Endothelial cell of umbilical vein (primary cell): ENCODE data around the gene F9.

Experiments
- CTCF ChIP-seq, 2 donors: IDR thresholded peaks; 1 replicate in 1 of 2; 2 replicates in 1 of 2; pipeline ENCODE4 v1.5.1; 2011; ENCODE audit warnings: low read length in 2 of 2, mild to moderate bottlenecking in 2 of 2, moderate library complexity in 2 of 2, control low read depth in 1 of 2, inconsistent platforms in 1 of 2, low read depth in 1 of 2; ENCODE audit not compliant: insufficient read depth in 1 of 2; ENCODE audit errors: extremely low read depth in 1 of 2
- EZH2 ChIP-seq: IDR thresholded peaks from 2 replicates; pipeline ENCODE4 v1.6.1; 2012; ENCODE audit warnings: borderline replicate concordance, low read depth, mild to moderate bottlenecking, moderate library complexity, low read length, inconsistent platforms; ENCODE audit not compliant: severe bottlenecking
- GATA2 ChIP-seq: IDR thresholded peaks from 2 replicates; pipeline ENCODE4 v1.7.0; 2011; ENCODE audit warnings: low read depth, mild to moderate bottlenecking, moderate library complexity, mixed read lengths, low read length; ENCODE audit not compliant: insufficient read length, insufficient read depth
- JUN ChIP-seq: IDR thresholded peaks from 2 replicates; pipeline ENCODE4 v1.6.1; 2011; ENCODE audit warnings: borderline replicate concordance, low read depth; ENCODE audit not compliant: insufficient read length, insufficient read depth
- MAX ChIP-seq: IDR thresholded peaks from 2 replicates; pipeline ENCODE4 v1.6.1; 2011; ENCODE audit not compliant: insufficient read depth, insufficient read length
- POLR2A ChIP-seq: IDR thresholded peaks from 2 replicates; pipeline ENCODE4 v1.6.1; 2012; ENCODE audit warnings: low read depth, mild to moderate bottlenecking, control low read depth, low read length

- TF ChIP-seq POLR2A (no peak), CTCF (IDR thresholded peaks at IDR 0.05; ENCODE audit: extremely low read depth in 1 of 2, insufficient read depth in 1 of 2, low read depth in 1 of 2, low read length in 2 of 2) (no peak), MAX (no peak), GATA2 (no peak), JUN (no peak), EZH2 (no peak)
Measured at GRCh38 chrX:139533444-139533843, 2.9 kb downstream of the F9 start.
